ENCODE data around the gene FAT2.
"Not testable (repeated sequence)": the region's sequence is repeated elsewhere in the genome, so short reads cannot be mapped to it uniquely, and the experiment has no call there.

The FAT2 gene

DNA sequence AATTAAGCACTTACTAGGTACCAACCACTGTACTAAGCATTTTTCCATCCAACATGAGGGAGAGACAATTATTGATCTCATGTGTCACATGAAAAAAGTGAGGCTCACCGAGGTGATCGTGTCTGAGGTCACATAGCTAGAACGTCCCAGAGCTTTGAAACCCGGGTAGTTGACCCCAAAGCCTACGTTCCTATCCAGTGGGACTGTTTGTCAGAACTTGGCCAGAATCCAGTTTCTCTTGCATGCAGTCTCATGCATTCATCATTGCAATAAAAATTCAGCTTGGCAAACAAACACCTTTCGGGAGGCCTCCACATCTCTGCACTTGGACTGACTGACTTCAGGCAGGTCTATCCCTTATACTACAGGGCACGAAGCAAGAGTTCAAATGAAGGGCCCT is 23.4 kb upstream of the FAT2 start:
- DNase-seq (ENCODE audit: low spot score) = no peak

DNA sequence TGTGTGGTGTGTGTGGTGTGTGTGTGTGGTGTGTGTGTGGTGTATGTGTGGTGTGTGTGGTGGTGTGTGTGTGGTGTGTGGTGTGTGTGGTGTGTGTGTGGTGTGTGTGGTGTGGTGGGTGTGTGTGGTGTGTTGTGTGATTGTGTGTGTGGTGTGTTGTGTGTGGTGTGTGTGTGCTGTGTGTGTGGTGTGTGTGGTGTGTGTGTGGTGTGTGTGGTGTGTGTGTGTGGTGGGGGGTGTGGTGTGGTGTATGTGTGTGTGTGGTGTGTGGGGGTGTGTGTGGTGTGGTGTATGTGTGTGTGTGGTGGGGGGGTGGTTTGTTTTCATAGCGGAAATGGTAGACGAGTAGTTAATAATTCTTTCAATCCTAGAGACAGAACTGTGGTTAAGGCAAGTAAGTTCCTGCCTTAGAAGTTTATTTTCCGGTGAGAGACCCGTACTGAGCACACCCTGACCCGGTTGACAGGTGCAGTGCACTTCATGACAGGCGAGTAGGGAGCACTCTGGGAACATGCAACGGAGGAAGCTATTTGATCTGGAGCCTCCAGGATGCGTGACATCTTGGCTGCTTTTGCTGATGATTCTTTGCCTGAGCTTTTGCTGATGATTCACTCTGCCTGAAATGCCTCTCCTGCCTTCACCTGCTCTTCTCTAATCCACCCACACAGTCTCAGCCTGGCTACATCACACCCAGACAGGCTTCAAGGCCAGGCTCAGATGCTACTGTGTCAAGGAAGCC is 21.7 kb upstream of the FAT2 start:
- DNase-seq (ENCODE audit: low spot score) = peak; percentile 64

DNA sequence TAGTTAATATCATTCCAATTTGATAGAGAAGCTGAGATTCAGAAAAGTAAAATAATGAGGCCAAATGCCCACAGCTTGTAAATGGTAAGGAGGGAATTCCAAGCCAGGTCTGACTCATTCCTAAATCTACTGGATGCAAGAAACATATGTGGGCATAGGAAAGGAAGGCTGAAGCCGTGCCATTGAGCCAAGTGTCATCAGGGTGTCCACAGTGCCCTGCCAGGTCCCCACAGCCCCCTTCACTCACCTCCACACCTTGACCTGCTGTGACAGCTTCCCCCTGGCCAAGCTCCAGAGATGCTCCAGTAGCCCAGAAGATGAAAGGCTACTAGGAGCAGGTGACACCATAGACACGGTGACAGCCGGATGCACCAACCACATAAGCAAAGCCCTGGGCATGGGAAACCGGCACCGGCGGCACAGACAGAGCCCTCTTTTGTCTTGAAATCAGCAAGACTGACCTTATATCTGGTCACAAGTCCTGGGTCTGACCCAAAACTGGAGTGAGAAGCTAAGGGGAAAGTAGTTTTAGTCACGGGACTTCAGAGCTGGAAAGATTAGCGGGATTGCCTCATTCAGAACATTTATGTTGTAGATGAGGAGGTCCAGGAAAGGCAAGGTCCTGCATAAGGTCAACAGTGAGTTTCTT is 20.1 kb upstream of the FAT2 start:
- no peak for DNase-seq (ENCODE audit: low spot score)

DNA sequence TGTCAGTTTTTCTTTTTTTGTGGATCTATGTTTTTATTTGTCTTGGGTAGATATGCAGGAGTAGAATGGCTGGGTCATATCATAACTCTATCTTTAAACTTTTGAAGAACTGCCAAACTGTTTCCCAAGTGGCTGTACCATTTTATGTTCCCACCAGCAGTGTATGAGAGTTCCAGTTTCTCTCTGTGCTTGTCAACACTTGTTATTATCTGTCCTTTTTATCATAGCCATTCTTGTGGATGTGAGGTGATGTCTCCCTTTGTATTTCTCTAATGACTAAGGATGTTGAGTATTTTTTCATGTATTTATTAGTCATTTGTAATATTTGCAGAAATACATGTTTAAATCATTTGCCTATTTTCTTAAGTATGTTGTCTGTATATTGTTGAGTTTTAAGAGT is 17.4 kb upstream of the FAT2 start:
- no peak for DNase-seq (ENCODE audit: low spot score)

DNA sequence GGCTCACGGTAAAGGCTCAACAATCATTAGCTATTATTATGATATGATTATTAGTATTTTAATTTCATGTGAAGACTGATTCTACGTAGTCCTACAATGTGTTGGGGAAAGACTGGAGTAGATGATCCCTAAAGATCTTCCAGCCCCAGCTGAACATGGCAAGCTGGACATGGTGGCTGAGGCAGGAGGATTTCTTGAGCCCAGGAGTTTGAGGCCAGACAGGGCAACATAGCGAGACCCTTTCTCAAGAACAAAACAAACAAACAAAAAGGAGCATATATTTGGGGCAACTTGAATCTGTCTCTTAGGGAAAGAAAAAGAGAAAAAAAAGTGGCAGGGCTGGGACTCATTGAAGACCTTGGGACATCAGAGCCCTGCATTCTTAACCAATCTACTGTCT is 16.2 kb upstream of the FAT2 start:
- no peak for DNase-seq (ENCODE audit: low spot score)

DNA sequence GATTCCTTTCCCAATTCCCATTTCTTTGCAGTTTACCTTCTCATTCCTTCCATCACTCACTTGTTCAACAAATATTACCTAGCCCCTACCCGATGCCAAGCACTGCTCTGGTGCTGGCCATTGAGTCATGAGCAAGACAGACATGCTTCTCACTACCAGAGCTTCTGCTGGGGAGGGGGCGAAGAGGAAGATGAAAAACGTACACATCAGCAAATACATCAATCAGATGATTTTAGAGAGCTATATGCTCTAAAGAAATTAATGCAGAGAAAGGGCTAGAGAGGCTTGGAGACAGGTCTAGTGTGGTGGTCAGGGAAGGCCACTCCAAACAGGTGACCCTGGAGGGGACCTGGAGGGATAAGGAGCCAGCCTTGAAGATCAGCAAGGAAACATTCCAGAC is 14.4 kb upstream of the FAT2 start:
- DNase-seq (ENCODE audit: low spot score) = no peak

DNA sequence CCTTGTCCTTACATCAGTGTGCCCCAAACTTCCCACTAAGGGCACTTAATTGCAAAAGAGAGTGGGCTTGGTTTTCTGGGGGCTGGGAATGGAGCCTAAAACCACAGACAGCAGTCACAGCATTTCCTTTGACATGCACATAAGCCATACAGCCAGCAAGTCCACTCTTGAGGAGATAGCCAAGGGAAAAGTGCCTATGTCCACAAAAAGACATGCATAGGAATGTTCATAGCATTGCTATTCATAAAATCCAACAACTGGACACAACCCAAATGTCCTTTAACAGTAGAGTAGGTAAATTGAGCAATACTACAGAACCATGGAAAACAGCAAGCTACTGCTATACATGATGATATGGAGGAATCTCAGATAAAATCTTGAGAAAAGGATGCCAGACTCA is 11.7 kb upstream of the FAT2 start:
- DNase-seq (ENCODE audit: low spot score) = no peak

DNA sequence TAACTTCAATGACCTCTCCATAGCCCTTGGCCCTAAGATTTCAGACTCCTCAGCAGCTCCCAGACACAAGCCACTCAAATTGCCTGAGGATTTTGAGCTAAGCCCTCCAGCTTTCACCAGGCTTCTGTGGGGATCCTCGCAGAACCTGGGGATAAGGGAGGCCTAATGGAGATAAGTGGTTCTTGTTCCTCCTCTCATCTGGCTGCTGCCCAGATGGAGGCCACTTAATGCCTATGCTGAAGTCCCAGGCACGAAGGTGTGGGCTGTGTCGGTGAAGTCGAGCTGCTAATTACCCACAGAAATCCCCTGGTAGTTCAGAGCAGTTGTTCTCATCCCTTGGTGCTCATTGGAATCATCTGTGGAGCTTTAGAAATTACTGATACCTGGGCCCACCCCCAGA is 10.3 kb upstream of the FAT2 start:
- no peak for DNase-seq (ENCODE audit: low spot score)

DNA sequence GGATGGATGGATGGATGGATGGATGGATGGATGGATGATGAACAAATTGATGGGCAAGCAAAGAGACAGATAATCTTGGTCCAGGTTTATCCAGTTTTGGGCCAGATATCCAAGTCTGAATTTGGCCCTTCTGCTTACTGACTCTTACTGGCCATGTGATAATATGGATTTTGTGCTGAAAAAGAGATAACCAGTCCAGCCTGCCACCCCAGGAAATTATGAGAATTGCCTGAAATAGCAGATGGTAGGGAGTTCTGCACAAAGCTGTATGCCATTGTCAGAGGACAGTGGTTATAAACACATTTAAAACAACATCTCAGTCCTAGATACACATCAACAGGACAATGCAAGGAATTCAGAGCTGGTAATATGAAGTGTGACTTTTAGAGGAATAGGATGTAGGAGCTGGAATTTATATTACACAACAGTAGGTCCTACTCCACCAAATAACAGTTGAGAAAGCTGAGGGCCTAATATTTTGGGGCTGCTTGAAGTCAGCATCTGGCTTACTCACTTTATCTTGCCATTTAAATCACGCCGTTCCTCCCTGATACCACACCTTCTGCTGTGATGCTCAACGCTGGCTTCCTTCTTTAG is 9.0 kb upstream of the FAT2 start:
- DNase-seq (ENCODE audit: low spot score) = no peak

DNA sequence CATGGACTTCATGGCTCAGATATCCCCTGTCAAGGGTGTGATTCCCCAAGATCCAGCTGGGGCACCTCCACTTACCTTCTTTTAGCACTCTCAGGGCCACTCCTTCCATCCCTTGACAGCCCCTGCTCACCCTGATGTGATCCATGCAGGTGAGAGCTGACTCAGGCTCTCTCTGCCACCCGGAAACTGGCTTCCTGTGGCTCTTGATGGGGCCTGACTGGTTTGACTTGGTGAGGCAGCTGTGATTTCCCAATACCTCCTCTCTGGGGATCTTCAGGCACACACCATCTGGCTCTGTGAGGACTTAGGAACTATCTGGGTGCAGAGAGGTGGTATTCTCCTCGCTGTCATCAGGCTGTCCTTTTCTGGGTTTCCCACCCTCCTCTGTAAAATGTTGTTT is 7.9 kb upstream of the FAT2 start:
- no peak for DNase-seq (ENCODE audit: low spot score)

DNA sequence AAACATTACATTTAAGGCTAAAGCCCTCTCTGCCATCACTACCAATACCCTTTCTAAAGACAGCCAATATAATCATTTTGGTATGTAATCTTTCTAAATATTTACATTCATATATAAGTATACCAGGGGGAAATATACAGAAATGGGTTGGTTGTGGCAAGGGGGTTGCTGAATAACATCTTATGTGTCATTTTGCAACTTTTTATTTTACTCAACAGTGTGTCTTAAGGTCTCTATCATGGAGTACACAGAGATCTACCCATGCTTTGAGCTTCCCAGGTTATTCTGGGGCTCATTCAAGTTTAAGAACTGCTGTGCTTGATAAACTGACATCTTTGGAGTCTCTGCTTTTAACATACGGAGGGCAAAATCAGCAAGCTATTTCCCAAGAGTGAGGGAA is 7.4 kb upstream of the FAT2 start:
- no peak for DNase-seq (ENCODE audit: low spot score)

DNA sequence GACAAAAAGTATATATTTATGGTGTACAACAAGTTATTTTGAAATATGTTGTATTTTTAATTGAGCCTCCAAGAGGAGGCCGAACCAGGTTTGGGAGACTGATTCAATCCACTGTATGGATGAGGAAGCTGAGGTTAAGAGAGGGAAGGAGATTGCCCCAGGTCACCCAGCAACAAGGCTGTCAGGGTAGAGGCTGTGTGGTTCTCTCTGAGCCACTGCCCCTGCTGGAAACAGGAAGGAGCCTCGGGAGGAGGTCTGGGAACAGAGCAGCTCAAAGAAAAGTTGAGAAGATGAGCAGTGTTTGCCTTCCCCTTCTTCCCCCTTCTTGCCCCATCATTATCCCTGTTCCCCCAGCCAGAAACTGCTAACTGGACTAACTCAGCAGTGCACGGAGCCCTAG is 6.6 kb upstream of the FAT2 start:
- no peak for DNase-seq (ENCODE audit: low spot score)

DNA sequence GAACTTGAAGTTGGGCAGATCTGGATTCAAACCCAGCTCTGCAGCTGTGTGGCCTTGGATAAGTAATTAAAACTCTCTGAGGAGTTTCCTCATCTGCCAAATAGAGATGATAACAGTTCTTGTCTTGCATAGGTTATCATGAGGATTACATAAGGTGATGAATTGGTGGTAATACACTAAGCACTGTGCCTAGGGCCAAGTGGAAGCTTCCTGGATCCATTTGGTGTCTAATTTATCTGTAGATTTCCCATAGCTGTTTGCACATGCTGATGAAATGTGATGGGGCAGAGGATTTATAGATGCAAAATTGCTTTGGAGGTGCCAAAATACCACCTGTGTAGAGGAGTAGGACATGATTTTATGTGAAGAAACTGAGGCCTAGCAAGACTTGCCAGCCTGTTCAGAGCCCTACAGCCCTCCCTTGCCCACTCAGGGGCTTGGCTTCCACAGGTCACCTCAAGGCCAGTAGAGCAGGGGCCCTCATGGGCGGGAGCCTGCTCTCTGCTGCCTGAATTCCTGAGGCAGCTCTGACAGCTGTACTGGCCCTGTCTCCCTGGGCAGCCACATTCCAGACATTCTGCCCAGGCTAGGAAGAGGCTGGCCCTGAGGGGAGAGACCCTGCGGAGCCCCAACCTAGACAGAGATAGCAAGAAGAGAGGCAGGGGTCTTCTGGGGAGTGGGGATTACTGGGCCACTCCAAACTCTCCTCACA is 5.9 kb upstream of the FAT2 start:
- DNase-seq (ENCODE audit: low spot score) = no peak

DNA sequence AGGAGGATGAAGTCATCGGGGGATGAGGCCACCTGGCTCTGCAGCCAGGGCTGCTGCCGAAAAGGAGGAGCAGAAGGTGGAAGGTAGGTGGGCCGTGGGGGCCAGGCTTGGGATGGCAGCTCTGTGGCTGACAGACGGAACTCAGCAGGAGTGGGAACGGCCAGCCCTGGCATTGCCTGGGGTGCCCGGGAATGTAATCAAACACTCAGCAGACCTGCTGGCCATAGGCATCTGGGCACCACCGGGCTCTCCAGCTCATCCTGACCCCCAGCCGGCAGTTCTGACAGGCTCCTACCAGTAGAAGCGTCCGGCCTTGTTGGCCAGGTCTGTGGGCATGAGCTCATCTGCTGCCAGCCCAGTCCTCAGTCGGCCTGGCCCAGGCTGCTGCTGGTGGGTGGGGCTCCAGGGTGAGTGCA is 4.3 kb upstream of the FAT2 start:
- DNase-seq (ENCODE audit: low spot score) = no peak

DNA sequence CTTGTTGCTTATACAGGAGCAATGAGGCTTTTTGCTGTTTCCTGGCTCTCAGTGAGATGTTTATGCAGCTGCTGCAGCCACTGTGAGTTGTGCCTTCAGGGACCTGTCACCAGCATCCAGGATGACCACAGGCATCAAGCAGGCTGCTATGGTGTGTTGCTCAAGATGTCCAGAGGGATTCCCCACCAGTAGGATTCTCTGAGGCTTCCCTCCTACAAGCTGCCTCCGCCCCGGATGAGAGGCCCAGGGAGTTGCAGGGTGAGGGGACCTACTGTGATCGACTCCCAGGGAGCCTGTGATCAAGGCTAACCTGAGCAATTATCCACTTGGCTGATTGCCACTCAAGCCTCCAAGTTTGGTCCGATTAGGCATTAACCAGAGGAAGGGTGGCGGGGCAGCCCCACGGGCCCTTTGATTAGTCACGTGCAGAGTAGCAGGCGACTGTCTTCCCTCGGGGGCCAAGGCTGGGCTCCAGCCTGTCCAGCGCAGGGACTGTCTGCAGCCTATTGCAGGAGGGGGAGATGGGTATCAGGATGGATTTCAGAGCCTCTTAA is 1.8 kb upstream of the FAT2 start:
- DNase-seq (ENCODE audit: low spot score) = no peak

DNA sequence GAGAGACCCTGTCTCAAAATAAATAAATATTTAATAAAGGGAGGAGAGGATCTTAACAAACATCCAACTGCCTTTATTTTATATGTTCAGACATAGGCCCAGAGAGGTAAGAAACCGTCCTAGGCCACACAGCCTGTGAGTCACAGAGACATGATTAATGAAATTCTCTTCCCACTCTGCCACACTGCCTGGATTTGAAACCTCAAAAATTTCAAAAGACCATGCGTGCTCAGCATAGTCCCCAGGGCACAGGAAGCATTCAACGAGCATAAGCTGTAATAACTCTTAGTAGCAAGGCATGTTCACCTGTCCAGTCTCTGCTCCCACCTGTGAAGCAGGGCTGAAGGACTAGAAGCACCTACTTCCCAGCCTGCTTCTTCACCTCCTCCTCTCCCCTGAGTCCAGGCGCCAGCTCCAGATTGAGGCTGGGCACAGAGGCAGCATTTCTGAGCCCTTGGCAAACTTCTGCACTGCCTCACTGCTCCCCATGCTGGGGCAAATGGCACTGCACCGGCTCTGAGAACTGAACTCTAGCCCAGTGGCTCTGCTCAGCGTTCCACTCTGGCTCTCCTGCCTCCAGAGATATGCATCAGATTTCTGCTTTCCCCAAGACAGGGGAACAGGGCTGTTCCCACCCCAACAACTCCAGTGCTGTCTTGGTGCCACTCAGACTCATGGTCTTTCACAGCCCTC is 1.1 kb downstream of the FAT2 start:
- DNase-seq (ENCODE audit: low spot score) = no peak

DNA sequence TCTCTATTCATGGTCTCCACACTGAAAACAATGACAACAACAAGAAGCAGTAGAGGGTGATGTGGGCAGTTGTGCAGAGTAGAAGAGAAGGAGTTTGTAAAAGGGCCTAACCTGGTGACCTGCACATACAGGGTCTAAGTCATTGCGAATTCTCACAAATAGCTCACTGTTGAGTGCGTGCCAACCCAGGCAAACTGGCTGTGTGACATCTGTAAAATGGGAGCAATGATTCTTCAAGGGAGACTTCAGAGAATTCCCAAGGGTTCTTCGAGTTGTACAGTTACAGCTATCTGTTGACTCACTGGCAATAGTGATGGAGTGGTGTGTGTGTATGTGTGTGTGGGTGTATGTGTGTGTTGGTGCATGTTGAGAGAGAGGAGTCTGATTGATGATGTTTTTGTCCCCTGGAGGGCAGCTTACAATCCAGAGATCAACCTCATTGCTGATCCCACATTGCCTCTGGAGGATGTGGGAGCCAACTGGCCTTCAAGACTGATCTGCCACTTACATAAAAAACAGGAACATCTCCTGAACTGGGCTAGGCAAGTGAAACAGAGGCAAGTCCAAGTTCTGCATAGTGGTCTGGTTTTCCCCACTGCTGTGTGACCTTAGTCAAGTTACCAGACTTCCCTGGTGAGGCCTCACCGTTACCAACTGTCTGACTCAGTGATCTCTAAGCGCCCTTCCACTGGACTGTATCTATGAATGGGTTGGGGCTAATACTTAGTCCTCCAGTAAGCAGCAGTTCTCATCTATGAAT is 3.2 kb downstream of the FAT2 start:
- DNase-seq (ENCODE audit: low spot score) = no peak

DNA sequence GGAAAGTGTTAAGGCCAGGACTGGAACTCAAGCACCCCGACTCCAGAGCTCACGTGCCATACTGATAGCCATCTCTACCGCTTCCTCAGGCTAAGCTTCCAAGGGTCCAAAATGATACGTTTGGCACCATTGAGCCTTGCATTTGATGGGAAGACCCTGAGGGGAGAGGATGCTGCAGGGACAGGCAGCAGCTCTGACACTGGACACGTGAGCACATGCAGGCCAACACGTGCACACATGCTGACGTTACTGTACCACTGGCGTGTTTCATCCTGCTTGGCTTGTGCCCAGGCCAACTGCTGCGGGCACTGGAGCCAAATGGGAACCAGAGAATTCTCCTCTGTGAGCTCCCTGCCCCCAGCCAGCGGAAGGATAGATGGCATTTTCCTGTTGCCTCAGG is 5.2 kb downstream of the FAT2 start:
- DNase-seq (ENCODE audit: low spot score) = no peak

DNA sequence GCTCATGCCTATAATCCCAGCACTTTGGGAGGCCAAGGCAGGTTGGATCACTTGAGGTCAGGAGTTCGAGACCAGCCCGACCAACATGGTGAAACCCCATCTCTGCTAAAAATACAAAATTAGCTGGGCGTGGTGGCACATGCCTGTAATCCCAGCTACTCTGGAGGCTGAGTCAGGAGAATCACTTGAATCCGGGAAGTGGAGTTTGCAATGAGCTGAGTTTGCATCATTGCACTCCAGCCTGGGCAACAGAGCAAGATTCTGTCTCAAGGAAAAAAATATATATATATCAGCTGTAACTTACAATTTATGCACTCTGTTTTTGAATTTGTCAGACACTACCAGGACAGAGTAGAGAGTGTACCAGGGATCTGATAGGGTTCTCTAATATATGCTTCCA is 5.8 kb downstream of the FAT2 start:
- not testable (repeated sequence) for DNase-seq (ENCODE audit: low spot score)

DNA sequence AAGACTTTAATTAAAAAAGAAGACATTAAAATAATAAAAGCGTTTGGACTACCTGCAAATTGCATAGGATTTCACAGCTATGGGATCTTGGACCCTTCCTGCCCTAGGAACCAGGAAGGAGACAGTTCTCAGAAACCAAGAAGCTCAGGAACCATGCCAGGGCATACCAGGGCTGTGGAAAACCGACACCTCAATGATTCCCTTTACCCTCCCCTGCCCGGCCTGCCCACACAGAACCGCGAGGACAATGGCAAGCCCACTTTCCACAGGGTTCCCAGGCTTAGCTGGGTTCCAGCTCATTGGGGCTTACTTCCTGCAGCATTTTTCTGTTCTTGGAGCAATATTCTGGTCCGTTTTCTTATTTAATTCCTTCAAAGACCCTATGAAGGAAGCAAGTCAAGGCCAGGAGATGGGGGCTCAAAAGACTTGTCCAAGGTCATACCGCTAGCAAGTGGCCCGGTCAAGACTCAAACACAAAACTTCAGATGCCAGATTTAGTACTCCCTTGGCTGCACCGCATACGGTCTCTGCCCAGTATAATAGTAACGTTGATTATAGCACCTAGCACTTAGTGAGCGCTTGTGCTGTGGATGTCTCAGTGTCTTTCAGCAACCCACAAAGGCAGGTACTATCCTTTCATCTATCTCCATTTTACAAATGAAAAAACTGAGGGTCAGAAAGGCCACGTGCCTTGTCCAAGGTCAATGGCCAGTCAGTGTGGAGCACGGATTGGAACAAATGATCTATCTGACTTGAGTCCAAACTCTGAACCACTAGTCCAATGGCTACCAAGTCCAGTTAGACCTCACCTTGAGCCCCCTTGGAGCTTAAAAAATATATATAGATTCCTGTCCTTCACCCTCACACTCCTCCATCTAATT is 6.8 kb downstream of the FAT2 start:
- DNase-seq (ENCODE audit: low spot score) = no peak

Measured in CD4-positive, alpha-beta T cell treated with Interleukin-6 at 100 ng/mL for 8 hours (primary cell).